Muscle layer of colon (tissue), 2 donors: Measurements from ENCODE around the gene NR1I2.

Experiments used
- H3K27ac ChIP-seq: one replicate; pipeline ENCODE4 v1.7.0; 2013; ENCODE audit warnings: low read depth, mild to moderate bottlenecking, low read length, moderate library complexity
- H3K27me3 ChIP-seq, 2 donors: one replicate each; pipeline ENCODE4 v1.7.0; 2013; ENCODE audit warnings: low read length in 2 of 2, mild to moderate bottlenecking in 2 of 2; ENCODE audit not compliant: insufficient read depth in 2 of 2, control insufficient read depth in 1 of 2
- H3K36me3 ChIP-seq: one replicate; pipeline ENCODE4 v1.7.0; 2013; ENCODE audit warnings: mild to moderate bottlenecking, low read length; ENCODE audit not compliant: insufficient read depth
- H3K4me1 ChIP-seq: one replicate; pipeline ENCODE4 v1.7.0; 2013; ENCODE audit warnings: mild to moderate bottlenecking, low read length; ENCODE audit not compliant: insufficient read depth
- H3K4me3 ChIP-seq, 2 donors: one replicate each; pipeline ENCODE4 v1.7.0; 2013; ENCODE audit warnings: low read length in 2 of 2, low read depth in 1 of 2, mild to moderate bottlenecking in 1 of 2, moderate library complexity in 1 of 2
- H3K9ac ChIP-seq: one replicate; pipeline ENCODE4 v1.7.0; 2013; ENCODE audit warnings: low read length
- H3K9me3 ChIP-seq: one replicate; pipeline ENCODE4 v1.7.0; 2013; ENCODE audit warnings: mild to moderate bottlenecking, low read length
- donor health status: abdominal sarcoma.
- donor health status: Adenocarcinoma of cecum.

Gene NR1I2

GRCh38 chr3:119861681-119862080, 79.8 kb downstream of the NR1I2 start:
- Histone ChIP-seq H3K36me3 (peaks cover 15% of the 10 kb centered on the region), H3K27me3 (no peaks in the 10 kb centered on the region), H3K9ac (no peak overlapping the region), H3K27ac (no peak overlapping the region), H3K4me1 (no peaks in the 10 kb centered on the region), H3K9me3 (no peaks in the 10 kb centered on the region), H3K4me3 (no peak overlapping the region)

- no peak overlapping the region for H3K27ac ChIP-seq
- H3K9me3 ChIP-seq = no peaks in the 10 kb centered on the region
- H3K4me1 ChIP-seq = no peaks in the 10 kb centered on the region
- no peak overlapping the region for H3K4me3 ChIP-seq
- H3K27me3 ChIP-seq = no peaks in the 10 kb centered on the region
- H3K9ac ChIP-seq = no peak overlapping the region
- peaks cover 15% of the 10 kb centered on the region for H3K36me3 ChIP-seq
Measured at GRCh38 chr3:119862616-119863015, 80.7 kb downstream of the NR1I2 start.

GRCh38 chr3:119864476-119864875, 82.6 kb downstream of the NR1I2 start:
- no peak overlapping the region for H3K27ac ChIP-seq
- no peak overlapping the region for H3K9ac ChIP-seq
- peaks cover 15% of the 10 kb centered on the region for H3K36me3 ChIP-seq
- no peaks in the 10 kb centered on the region for H3K27me3 ChIP-seq
- no peak overlapping the region for H3K4me3 ChIP-seq
- no peaks in the 10 kb centered on the region for H3K9me3 ChIP-seq
- H3K4me1 ChIP-seq = no peaks in the 10 kb centered on the region
